HepG2 (cell line): ENCODE data around the gene RANGRF. TPM values are rescaled to one million over a fixed set of nuclear protein-coding genes. Genes with fewer than 3 reads are reported as not detected.

Experiments
- ATF7-NPFF ChIP-seq: sonication (generic); formaldehyde crosslinking; IDR thresholded peaks from 2 replicates; pipeline ENCODE4 v1.8.1; 2023; ENCODE audit warnings: mild to moderate bottlenecking, low read depth, missing genetic modification reagents, moderate library complexity
- E2F5 ChIP-seq: sonication (generic); formaldehyde crosslinking; conservative IDR thresholded peaks from 2 replicates; pipeline ENCODE4 v1.4.0; 2020; ENCODE audit warnings: missing genetic modification reagents
- GABPB1 ChIP-seq: IDR thresholded peaks from 2 replicates; pipeline ENCODE4 v1.6.1; 2016; ENCODE audit warnings: mild to moderate bottlenecking, missing genetic modification reagents, moderate library complexity, missing compliant biosample characterization
- GFI1 ChIP-seq: sonication (generic); formaldehyde crosslinking; IDR thresholded peaks from 2 replicates; pipeline ENCODE4 v1.5.0; 2020; ENCODE audit warnings: missing genetic modification reagents, mild to moderate bottlenecking, borderline replicate concordance
- GLI4 ChIP-seq: sonication (generic); formaldehyde crosslinking; IDR thresholded peaks from 2 replicates; pipeline ENCODE4 v1.5.1; 2020; ENCODE audit warnings: missing genetic modification reagents, mild to moderate bottlenecking, moderate library complexity, borderline replicate concordance
- HMGA1 ChIP-seq: sonication (generic); formaldehyde crosslinking; conservative IDR thresholded peaks from 2 replicates; pipeline ENCODE4 v1.4.0; 2020; ENCODE audit warnings: missing genetic modification reagents
- IRF2 ChIP-seq: IDR thresholded peaks from 2 replicates; pipeline ENCODE4 v1.6.1; 2018; ENCODE audit warnings: missing genetic modification reagents, missing compliant biosample characterization
- MED8 ChIP-seq: sonication (generic); formaldehyde crosslinking; IDR thresholded peaks from 2 replicates; pipeline ENCODE4 v1.8.1; 2023; ENCODE audit warnings: mild to moderate bottlenecking, missing genetic modification reagents; ENCODE audit not compliant: insufficient replicate concordance
- MTA3 ChIP-seq: sonication (generic); formaldehyde crosslinking; IDR thresholded peaks from 2 replicates; pipeline ENCODE4 v1.4.0; 2020; ENCODE audit warnings: missing genetic modification reagents
- PITX1 ChIP-seq: sonication (generic); formaldehyde crosslinking; IDR thresholded peaks from 2 replicates; pipeline ENCODE4 v1.5.1; 2020; ENCODE audit warnings: mild to moderate bottlenecking, missing genetic modification reagents
- POLR2AphosphoS2 ChIP-seq: IDR thresholded peaks from 2 replicates; pipeline ENCODE4 v1.6.1; 2011; ENCODE audit warnings: low read depth, low read length, improper control_type of control experiment
- RBFOX2 ChIP-seq: fragments of 200-400 bp; formaldehyde crosslinking; IDR thresholded peaks from 2 replicates; pipeline ENCODE4 v1.6.1; 2017; ENCODE audit warnings: low read depth, mild to moderate bottlenecking, low read length
- SMARCC2 ChIP-seq: fragments of 450-650 bp; IDR thresholded peaks from 2 replicates; pipeline ENCODE4 v1.6.1; 2017; ENCODE audit warnings: antibody characterized with exemption, mild to moderate bottlenecking
- STAT5B ChIP-seq: sonication (generic); formaldehyde crosslinking; IDR thresholded peaks from 2 replicates; pipeline ENCODE4 v1.4.0; 2020; ENCODE audit warnings: missing genetic modification reagents
- TSC22D2 ChIP-seq: sonication (generic); formaldehyde crosslinking; IDR thresholded peaks from 2 replicates; pipeline ENCODE4 v1.5.1; 2020; ENCODE audit warnings: missing genetic modification reagents, mild to moderate bottlenecking, borderline replicate concordance
- ZNF18 ChIP-seq: sonication (generic); formaldehyde crosslinking; IDR thresholded peaks from 2 replicates; pipeline ENCODE4 v1.8.0; 2022; ENCODE audit warnings: mild to moderate bottlenecking, missing genetic modification reagents; ENCODE audit not compliant: insufficient replicate concordance
- ZNF430 ChIP-seq: sonication (generic); formaldehyde crosslinking; IDR thresholded peaks from 2 replicates; pipeline ENCODE4 v1.9.0; 2021; ENCODE audit warnings: mild to moderate bottlenecking, missing genetic modification reagents
- ZNF556 ChIP-seq: sonication (generic); formaldehyde crosslinking; IDR thresholded peaks from 2 replicates; pipeline ENCODE4 v1.4.0; 2020; ENCODE audit warnings: mild to moderate bottlenecking, missing genetic modification reagents, borderline replicate concordance
- ZNF567 ChIP-seq: sonication (generic); formaldehyde crosslinking; IDR thresholded peaks from 2 replicates; pipeline ENCODE4 v1.8.1; 2023; ENCODE audit warnings: mild to moderate bottlenecking, missing genetic modification reagents, borderline replicate concordance
- ZNF652 ChIP-seq: IDR thresholded peaks from 2 replicates; pipeline ENCODE4 v1.6.1; 2016; ENCODE audit warnings: low read depth, borderline replicate concordance
- ZNF784 ChIP-seq: sonication (generic); formaldehyde crosslinking; IDR thresholded peaks from 2 replicates; pipeline ENCODE4 v1.5.1; 2020; ENCODE audit warnings: missing genetic modification reagents, mild to moderate bottlenecking, borderline replicate concordance
- ZNF83 ChIP-seq: sonication (generic); formaldehyde crosslinking; IDR thresholded peaks from 2 replicates; pipeline ENCODE4 v1.4.0; 2020; ENCODE audit warnings: missing genetic modification reagents, mild to moderate bottlenecking, borderline replicate concordance
- ZSCAN22 ChIP-seq: sonication (generic); formaldehyde crosslinking; IDR thresholded peaks from 2 replicates; pipeline ENCODE4 v1.4.0; 2020; ENCODE audit warnings: mild to moderate bottlenecking, missing genetic modification reagents
- polyA plus RNA-seq, 8 experiments: library from polyadenylated mRNA; depleted of rRNA in 3 of 8; stranded (reverse) in 7 of 8; unstranded in 1 of 8; fragments of >200 nt; fragmentation: Illumina TruSeq in 4 of 8; extraction: Trizol in 4 of 8; gene quantifications; 2 replicates each; pipeline versions ENCODE4 v1.2.1 to v1.2.3, GENCODE V29; 2011 to 2016; ENCODE audit warnings: low read depth in 4 of 8, missing spikeins in 1 of 8, mixed read lengths in 1 of 8; ENCODE audit not compliant: insufficient read depth in 1 of 8
- total RNA-seq, 5 experiments: library from RNA; depleted of rRNA; stranded (reverse); fragments of >200 nt; fragmentation: Illumina TruSeq; extraction: Trizol; gene quantifications; 2 replicates each; pipeline ENCODE4 v1.2.3, GENCODE V29; 2016; ENCODE audit warnings: low read depth in 1 of 5
- TF ChIP-seq, protein P1 (sequence below): sonication (generic); formaldehyde crosslinking; IDR thresholded peaks from 2 replicates; pipeline ENCODE4 v1.8.0; 2022; ENCODE audit warnings: low read depth, missing genetic modification reagents

RANGRF gene
- total and polyA plus RNA-seq, 2 of the 13 experiments (the other 11 are each of a cell fraction or from before 2014, with no cell fraction given): 18.6 to 40.7 TPM

- TF ChIP-seq ZNF18: no peak
- TF ChIP-seq ZNF556 (CRISPR knock-in tag): 0 out of 2 replicates have a peak, but pooled peaks have one; percentile 51
- TF ChIP-seq ZNF652 (CRISPR knock-in tag): no peak
- TF ChIP-seq GFI1 (CRISPR knock-in tag): peak; percentile 10; the same call in 1 of the 2 replicates
- peak; percentile 79 for TF ChIP-seq RBFOX2
- TF ChIP-seq PITX1 (CRISPR knock-in tag): no peak
- peak; percentile 76 for TF ChIP-seq GABPB1 (CRISPR knock-in tag)
- TF ChIP-seq E2F5 (CRISPR knock-in tag): peak; percentile 89
- TF ChIP-seq ZNF430 (CRISPR knock-in tag): no peak; the same call in 1 of the 2 replicates
- peak; percentile 30 for TF ChIP-seq MED8 (CRISPR knock-in tag)
- TF ChIP-seq ZNF784 (CRISPR knock-in tag): no peak
- 0 out of 2 replicates have a peak, but pooled peaks have one; percentile 11 for TF ChIP-seq GLI4
- peak; percentile 70; the same call in 1 of the 2 replicates for TF ChIP-seq IRF2 (CRISPR knock-in tag)
- TF ChIP-seq, protein P1, sequence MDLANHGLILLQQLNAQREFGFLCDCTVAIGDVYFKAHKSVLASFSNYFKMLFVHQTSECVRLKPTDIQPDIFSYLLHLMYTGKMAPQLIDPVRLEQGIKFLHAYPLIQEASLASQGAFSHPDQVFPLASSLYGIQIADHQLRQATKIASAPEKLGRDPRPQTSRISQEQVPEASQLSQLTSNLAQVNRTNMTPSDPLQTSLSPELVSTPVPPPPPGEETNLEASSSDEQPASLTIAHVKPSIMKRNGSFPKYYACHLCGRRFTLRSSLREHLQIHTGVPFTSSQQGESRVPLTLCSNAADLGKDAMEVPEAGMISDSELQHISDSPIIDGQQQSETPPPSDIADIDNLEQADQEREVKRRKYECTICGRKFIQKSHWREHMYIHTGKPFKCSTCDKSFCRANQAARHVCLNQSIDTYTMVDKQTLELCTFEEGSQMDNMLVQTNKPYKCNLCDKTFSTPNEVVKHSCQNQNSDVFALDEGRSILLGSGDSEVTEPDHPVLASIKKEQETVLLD: no peak
- no peak for TF ChIP-seq ZSCAN22 (CRISPR knock-in tag)
- no peak for TF ChIP-seq HMGA1 (CRISPR knock-in tag)
- no peak for TF ChIP-seq MTA3 (CRISPR knock-in tag)
- TF ChIP-seq TSC22D2 (CRISPR knock-in tag): no peak
- TF ChIP-seq ZNF83 (CRISPR knock-in tag): no peak; the same call in 1 of the 2 replicates
- TF ChIP-seq POLR2AphosphoS2: no peak; the same call in 1 of the 2 replicates
- TF ChIP-seq SMARCC2: no peak
- TF ChIP-seq ZNF567 (CRISPR knock-in tag): peak; percentile 22; the same call in 1 of the 2 replicates
- TF ChIP-seq ATF7-NPFF (CRISPR knock-in tag): no peak; the same call in 1 of the 2 replicates
- TF ChIP-seq STAT5B: no peak
These were observed 39.5 kb upstream of the RANGRF start, which contains the start of gene PFAS (continued) for GRCh38 chr17:8248751-8249607.
